Panc1 (cell line): ENCODE measurements around the gene RAI14. TPM values are rescaled to one million over a fixed set of nuclear protein-coding genes. Genes with fewer than 3 reads are reported as not detected.

Experiments
- ATAC-seq: fragments of 200-7000 bp; cut with Tn5 transposase; 2 replicates; pipeline ENCODE4 v1.9.1; 2020; ENCODE audit warnings: mild to moderate bottlenecking, moderate library complexity
- BruUV-seq: library from RNA; stranded (reverse); fragments of 400-500 nt; replicated peaks from 2 replicates; lab custom pipeline; 2021; lab: Mats Ljungman, UMichigan
- CTCF ChIA-PET: fragments of 300-600 bp; sonication (Branson Sonifier 250); formaldehyde crosslinking; loops from one replicate; lab custom pipeline; 2022; ENCODE audit warnings: antibody characterized with exemption; lab: Charles Lee
- POLR2A ChIA-PET: fragments of 300-600 bp; sonication (Branson Sonifier 250); formaldehyde crosslinking; loops from one replicate; lab custom pipeline; 2022; ENCODE audit warnings: antibody characterized with exemption; lab: Charles Lee
- DNase-seq: peaks from one replicate; pipeline ENCODE4 v3.0.0-alpha.2; 2010; ENCODE audit warnings: low read depth, low spot score
- H3K27ac ChIP-seq: 2 replicates; pipeline ENCODE4 v1.5.1; 2011; ENCODE audit warnings: mild to moderate bottlenecking, low read length, inconsistent platforms
- H3K27me3 ChIP-seq: fragments of 200-500 bp; sonication (Bioruptor generic); 2 replicates; pipeline ENCODE4 v1.6.0; 2014; ENCODE audit warnings: low read length, inconsistent platforms; ENCODE audit not compliant: control insufficient read depth, insufficient read depth
- H3K36me3 ChIP-seq: fragments of 200-500 bp; sonication (Bioruptor generic); 2 replicates; pipeline ENCODE4 v1.5.1; 2014; ENCODE audit warnings: inconsistent platforms, mild to moderate bottlenecking, low read length, moderate library complexity; ENCODE audit not compliant: control insufficient read depth, insufficient read depth
- H3K4me1 ChIP-seq: 2 replicates; pipeline ENCODE4 v1.5.1; 2011; ENCODE audit warnings: inconsistent platforms, mild to moderate bottlenecking, low read length, moderate library complexity; ENCODE audit not compliant: control insufficient read depth, insufficient read depth
- H3K4me3 ChIP-seq, 2 experiments: 2 replicates each; pipeline ENCODE4 v1.5.1; 2011 to 2012; ENCODE audit warnings: low read depth in 2 of 2, low read length in 2 of 2, mild to moderate bottlenecking in 2 of 2, inconsistent platforms in 1 of 2, moderate library complexity in 1 of 2
- H3K9me3 ChIP-seq: fragments of 200-500 bp; sonication (Bioruptor generic); 2 replicates; pipeline ENCODE4 v1.5.1; 2014; ENCODE audit warnings: low read depth, mild to moderate bottlenecking, inconsistent platforms, low read length, moderate library complexity; ENCODE audit not compliant: control insufficient read depth, insufficient read depth
- CTCF ChIP-seq: fragments of 450-650 bp; IDR thresholded peaks from 2 replicates; pipeline ENCODE4 v1.5.1; 2017; ENCODE audit warnings: mild to moderate bottlenecking
- POLR2AphosphoS5 ChIP-seq: IDR thresholded peaks from 2 replicates; pipeline ENCODE4 v1.6.1; 2012; ENCODE audit warnings: mild to moderate bottlenecking, low read depth, low read length, moderate library complexity
- REST ChIP-seq, 2 experiments: IDR thresholded peaks; 2 replicates each; pipeline ENCODE4 v1.6.1; 2011 to 2012; ENCODE audit warnings: low read depth in 2 of 2, control low read depth in 1 of 2, low read length in 1 of 2, mild to moderate bottlenecking in 1 of 2, moderate library complexity in 1 of 2; ENCODE audit not compliant: insufficient read depth in 1 of 2
- SIN3A ChIP-seq: IDR thresholded peaks from 2 replicates; pipeline ENCODE4 v1.6.1; 2012; ENCODE audit warnings: low read depth, mild to moderate bottlenecking, low read length, moderate library complexity, borderline replicate concordance; ENCODE audit not compliant: insufficient read depth
- TCF7L2 ChIP-seq: IDR thresholded peaks from 2 replicates; pipeline ENCODE4 v1.6.1; 2011; ENCODE audit warnings: mild to moderate bottlenecking, low read depth, low read length, inconsistent platforms
- in situ Hi-C: cut with HindIII; loops from 2 replicates; pipeline ENCODE4 v1.10.0; 2016; ENCODE audit warnings: low sequenced_read_pairs, low pct_unique_long_range_greater_than_20kb
- intact Hi-C: fragments of 100-400 bp; cut with micrococcal nuclease; formaldehyde crosslinking; loops from one replicate; pipeline ENCODE4 v1.10.0; 2022; ENCODE audit not compliant: unreplicated experiment
- total RNA-seq: library from RNA; stranded (reverse); gene quantifications from one replicate; pipeline ENCODE4 v1.2.1, GENCODE V29; 2021; ENCODE audit not compliant: unreplicated experiment

The RAI14 gene
- total RNA-seq, 1 experiment from 2014 or later: 18.5 TPM

- BruUV-seq: no TSS peak
- no peak overlapping the region for H3K4me3 ChIP-seq
- H3K27ac ChIP-seq: no peak overlapping the region
- POLR2A ChIA-PET: interaction anchor here (0.5 to 0.6 kb wide), 2 partner anchors 25 to 102 kb away, joined by 5 to 9 read pairs; no protein-coding TSS in a partner anchor
- H3K9me3 ChIP-seq: no peaks in the 10 kb centered on the region
- no peaks in the 10 kb centered on the region for H3K36me3 ChIP-seq
- H3K27me3 ChIP-seq: no peaks in the 10 kb centered on the region
- CTCF ChIA-PET: no interaction called here
- intact Hi-C loops (no loop called here), in situ Hi-C loops (no loop called here)
- TF ChIP-seq TCF7L2: no peak
- no peak for TF ChIP-seq CTCF
- no peak for TF ChIP-seq REST (IDR thresholded peaks at IDR 0.05; ENCODE audit: insufficient read depth in 1 of 2, low read depth in 2 of 2, low read length in 1 of 2)
- no peak for TF ChIP-seq POLR2AphosphoS5
- TF ChIP-seq SIN3A: no peak
- no peaks in the 10 kb centered on the region for H3K4me1 ChIP-seq
- DNase-seq (no peak), ATAC-seq (0 out of 2 replicates have a peak, but pooled peaks have one; percentile 38)
Measured at GRCh38 chr5:34687269-34688011, 31.3 kb downstream of the RAI14 start.

GRCh38 chr5:34688015-34688810 is 32.1 kb downstream of the RAI14 start:
- no peak overlapping the region for H3K4me3 ChIP-seq
- H3K4me1 ChIP-seq: no peaks in the 10 kb centered on the region
- in situ Hi-C loops: no loop called here
- ChIA-PET CTCF (no interaction called here), POLR2A (no interaction called here)
- intact Hi-C loops: no loop called here
- no TSS peak for BruUV-seq
- ATAC-seq (no peak), DNase-seq (no peak)
- no peaks in the 10 kb centered on the region for H3K9me3 ChIP-seq
- no peaks in the 10 kb centered on the region for H3K36me3 ChIP-seq
- no peaks in the 10 kb centered on the region for H3K27me3 ChIP-seq
- H3K27ac ChIP-seq: no peak overlapping the region
- TF ChIP-seq CTCF (no peak), TCF7L2 (no peak), SIN3A (no peak), REST (IDR thresholded peaks at IDR 0.05; ENCODE audit: insufficient read depth in 1 of 2, low read depth in 2 of 2, low read length in 1 of 2) (no peak), POLR2AphosphoS5 (no peak)
